ENCODE measurements around the gene RPH3AL. TPM values are rescaled to one million over a fixed set of nuclear protein-coding genes. Genes with fewer than 3 reads are reported as not detected.
"Not testable (repeated sequence)": the region's sequence is repeated elsewhere in the genome, so short reads cannot be mapped to it uniquely, and the experiment has no call there.

The RPH3AL gene
- total and polyA plus RNA-seq, 7 donors = 3.7 to 18.5 (median 9.7) TPM

DNA sequence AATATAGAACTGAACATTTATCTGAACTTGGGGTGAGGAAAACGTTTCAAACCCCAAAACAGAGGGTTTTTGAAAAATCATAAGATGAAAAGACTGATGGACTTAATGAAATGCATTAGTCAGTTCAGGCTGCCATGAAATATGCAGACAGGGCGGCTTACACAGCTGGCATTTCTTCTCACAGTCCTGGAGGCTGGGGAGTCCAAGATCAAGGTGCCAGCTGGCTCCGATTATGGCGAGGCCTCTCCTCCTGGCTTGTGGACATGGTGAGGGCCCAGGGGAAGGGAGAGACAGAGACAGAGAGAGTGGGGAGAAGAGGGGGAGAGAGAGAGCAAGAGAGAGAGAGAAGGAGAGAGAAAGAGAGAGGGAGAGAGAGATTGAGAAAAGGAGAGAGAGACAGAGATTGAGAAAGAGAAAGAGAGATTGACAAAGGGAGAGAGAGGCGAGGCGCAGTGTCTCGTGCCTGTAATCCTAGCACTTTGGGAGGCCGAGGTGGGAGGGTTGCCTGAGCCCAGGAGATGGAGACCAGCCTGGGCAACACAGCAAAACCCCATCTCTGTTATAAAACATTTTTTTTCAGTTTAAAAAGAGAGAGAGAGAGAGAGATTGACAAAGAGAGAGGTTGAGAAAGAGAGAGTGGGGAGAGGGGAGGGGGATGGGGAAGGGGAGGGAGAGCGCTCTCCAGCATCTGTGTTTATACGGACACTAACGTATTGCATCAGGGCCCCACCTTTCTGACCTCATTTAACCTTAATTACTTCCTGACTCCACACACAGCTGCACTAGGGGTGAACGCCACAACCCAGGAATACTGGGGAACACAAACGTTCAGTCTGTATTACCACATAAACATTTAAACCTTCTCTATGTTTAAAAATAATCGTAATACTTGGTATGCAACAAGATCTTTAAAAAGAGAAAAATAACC, 24.6 kb upstream of the RPH3AL start:
- Histone ChIP-seq H3K4me3 (no peak overlapping the region), H3K36me3 (ENCODE audit: insufficient read depth in 1 of 2, low read depth in 1 of 2) (no peaks in the 10 kb centered on the region), H3K4me1 (no peaks in the 10 kb centered on the region), H3K27me3 (ENCODE audit: insufficient read depth in 3 of 3, low read length in 2 of 3) (peaks cover 0 to 16% (median 2%) of the 10 kb centered on the region in 3 donors), H3K27ac (no peak overlapping the region), H3K9me3 (no peaks in the 10 kb centered on the region)
- ATAC-seq (peak in 3 of 4 donors; percentile 66 to 80 (median 71)), DNase-seq (peak; percentile 72 to 88)
- intact Hi-C loops (cut with DNase I) = no loop called here
- TF ChIP-seq, protein P1, sequence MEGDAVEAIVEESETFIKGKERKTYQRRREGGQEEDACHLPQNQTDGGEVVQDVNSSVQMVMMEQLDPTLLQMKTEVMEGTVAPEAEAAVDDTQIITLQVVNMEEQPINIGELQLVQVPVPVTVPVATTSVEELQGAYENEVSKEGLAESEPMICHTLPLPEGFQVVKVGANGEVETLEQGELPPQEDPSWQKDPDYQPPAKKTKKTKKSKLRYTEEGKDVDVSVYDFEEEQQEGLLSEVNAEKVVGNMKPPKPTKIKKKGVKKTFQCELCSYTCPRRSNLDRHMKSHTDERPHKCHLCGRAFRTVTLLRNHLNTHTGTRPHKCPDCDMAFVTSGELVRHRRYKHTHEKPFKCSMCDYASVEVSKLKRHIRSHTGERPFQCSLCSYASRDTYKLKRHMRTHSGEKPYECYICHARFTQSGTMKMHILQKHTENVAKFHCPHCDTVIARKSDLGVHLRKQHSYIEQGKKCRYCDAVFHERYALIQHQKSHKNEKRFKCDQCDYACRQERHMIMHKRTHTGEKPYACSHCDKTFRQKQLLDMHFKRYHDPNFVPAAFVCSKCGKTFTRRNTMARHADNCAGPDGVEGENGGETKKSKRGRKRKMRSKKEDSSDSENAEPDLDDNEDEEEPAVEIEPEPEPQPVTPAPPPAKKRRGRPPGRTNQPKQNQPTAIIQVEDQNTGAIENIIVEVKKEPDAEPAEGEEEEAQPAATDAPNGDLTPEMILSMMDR (IDR thresholded peaks at IDR 0.05) = no peak
- 41 to 51% (median 44%) methylated on average over 14 of the region's 14 CpGs for WGBS, 3 donors

DNA sequence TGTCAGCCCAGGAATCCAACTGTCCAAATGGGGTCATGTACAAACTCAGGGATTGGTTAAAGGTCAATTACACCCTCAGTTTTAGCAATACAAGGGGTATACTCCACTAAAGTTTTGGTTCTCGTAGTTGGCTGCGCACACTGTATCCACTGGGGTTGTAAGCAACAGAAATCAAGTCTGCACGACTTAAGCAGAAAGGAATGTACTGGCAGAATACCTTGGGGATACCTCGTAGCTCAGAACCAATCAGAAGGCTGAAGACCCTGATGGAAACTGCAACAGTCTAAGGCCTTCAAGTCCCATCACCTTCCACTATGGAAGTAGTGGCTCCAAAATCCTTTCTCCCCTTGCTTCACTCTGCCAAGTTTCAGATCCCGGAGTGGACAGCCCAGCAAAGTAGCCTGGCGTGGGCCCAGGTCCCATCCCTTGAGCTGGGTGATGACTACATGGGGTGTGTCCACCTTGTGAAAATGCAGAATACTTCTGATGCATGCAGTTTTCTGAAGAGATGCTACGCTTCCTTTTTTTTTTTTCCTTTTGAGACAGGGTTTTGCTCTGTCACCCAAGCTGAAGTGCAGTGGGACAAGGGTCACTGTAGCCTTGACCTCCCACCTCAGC, 21.1 kb upstream of the RPH3AL start:
- peak in 2 of 4 donors; percentile 21 to 39 for ATAC-seq
- TF ChIP-seq, protein P1 (IDR thresholded peaks at IDR 0.05) = no peak
- Histone ChIP-seq H3K36me3 (ENCODE audit: insufficient read depth in 1 of 2, low read depth in 1 of 2) (no peaks in the 10 kb centered on the region), H3K4me1 (no peaks in the 10 kb centered on the region), H3K9me3 (no peaks in the 10 kb centered on the region), H3K27me3 (ENCODE audit: insufficient read depth in 3 of 3, low read length in 2 of 3) (peaks cover 0 to 4% (median 0%) of the 10 kb centered on the region in 3 donors), H3K4me3 (no peak overlapping the region), H3K27ac (no peak overlapping the region)
- WGBS, 3 donors = 62 to 72% (median 69%) methylated on average over 7 of the region's 7 CpGs
- intact Hi-C loops (cut with DNase I) = no loop called here
- DNase-seq = peak; percentile 73 to 77

DNA sequence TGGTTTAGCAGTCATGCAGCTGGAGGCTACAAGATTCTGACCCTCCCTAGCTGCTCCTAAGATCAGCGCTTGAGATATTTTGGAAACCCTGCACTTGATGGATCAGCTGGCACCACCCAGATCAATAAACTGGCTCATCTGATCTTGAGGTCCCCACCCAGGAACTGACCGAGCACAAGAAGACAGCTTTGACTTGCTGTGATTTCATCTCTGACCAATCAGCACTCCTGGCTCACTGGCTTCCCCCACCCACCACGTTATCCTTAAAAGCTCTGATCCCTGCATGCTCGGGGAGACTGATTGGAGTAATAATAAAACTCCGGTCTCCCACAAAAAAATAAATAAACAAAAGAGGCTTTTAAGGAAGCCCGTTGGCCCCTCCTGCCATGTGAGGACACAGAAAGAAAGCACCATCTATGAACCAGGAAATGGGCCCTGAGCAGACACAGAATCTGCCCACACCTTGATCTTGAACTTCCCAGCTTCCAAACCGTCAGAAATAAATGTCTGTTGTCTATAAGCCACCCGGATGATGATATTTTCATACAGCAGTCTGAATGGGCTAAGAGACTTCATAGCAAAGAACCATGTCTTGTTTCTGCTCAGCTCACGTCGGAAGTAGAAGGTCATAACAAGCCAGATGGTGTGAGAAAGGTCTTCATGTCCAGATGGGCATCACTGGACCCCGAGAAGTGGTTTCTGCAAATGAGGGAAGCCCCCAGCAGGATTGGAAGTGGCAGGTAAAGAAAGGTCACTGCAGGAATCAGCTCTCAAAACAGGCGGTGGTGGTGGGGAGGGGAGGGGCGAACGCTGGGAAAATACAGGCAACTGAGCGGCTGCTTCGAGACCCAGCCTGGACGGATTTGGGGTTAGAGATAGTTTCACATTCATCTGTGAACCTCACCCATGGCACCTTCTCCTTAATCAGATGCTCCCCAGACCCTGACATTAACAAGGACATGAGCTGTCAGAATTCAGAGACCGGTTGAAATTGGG, 19.8 kb upstream of the RPH3AL start:
- no peaks in the 10 kb centered on the region for H3K36me3 ChIP-seq (ENCODE audit: insufficient read depth in 1 of 2, low read depth in 1 of 2)
- H3K9me3 ChIP-seq = no peaks in the 10 kb centered on the region
- no peak overlapping the region for H3K27ac ChIP-seq
- DNase-seq (no peak), ATAC-seq (no peak)
- WGBS, 3 donors = 74 to 77% (median 75%) methylated on average over 18 of the region's 18 CpGs
- TF ChIP-seq, protein P1 (IDR thresholded peaks at IDR 0.05) = no peak
- no peak overlapping the region for H3K4me3 ChIP-seq
- H3K4me1 ChIP-seq = no peaks in the 10 kb centered on the region
- H3K27me3 ChIP-seq (ENCODE audit: insufficient read depth in 3 of 3, low read length in 2 of 3) = peaks cover 0 to 4% (median 0%) of the 10 kb centered on the region in 3 donors
- intact Hi-C loops (cut with DNase I) = no loop called here

- Histone ChIP-seq H3K4me3 (no peak overlapping the region), H3K4me1 (no peaks in the 10 kb centered on the region), H3K9me3 (no peaks in the 10 kb centered on the region), H3K27ac (no peak overlapping the region), H3K36me3 (ENCODE audit: insufficient read depth in 1 of 2, low read depth in 1 of 2) (no peaks in the 10 kb centered on the region), H3K27me3 (ENCODE audit: insufficient read depth in 3 of 3, low read length in 2 of 3) (peaks cover 0 to 4% (median 0%) of the 10 kb centered on the region in 3 donors)
- intact Hi-C loops (cut with DNase I) = no loop called here
- DNase-seq = no peak
- ATAC-seq = no peak
- TF ChIP-seq, protein P1 (IDR thresholded peaks at IDR 0.05) = no peak
- WGBS, 3 donors = 76 to 88% (median 84%) methylated on average over 13 of the region's 13 CpGs
Observed at GRCh38 chr17:371583-371982, 19.0 kb upstream of the RPH3AL start.

DNA sequence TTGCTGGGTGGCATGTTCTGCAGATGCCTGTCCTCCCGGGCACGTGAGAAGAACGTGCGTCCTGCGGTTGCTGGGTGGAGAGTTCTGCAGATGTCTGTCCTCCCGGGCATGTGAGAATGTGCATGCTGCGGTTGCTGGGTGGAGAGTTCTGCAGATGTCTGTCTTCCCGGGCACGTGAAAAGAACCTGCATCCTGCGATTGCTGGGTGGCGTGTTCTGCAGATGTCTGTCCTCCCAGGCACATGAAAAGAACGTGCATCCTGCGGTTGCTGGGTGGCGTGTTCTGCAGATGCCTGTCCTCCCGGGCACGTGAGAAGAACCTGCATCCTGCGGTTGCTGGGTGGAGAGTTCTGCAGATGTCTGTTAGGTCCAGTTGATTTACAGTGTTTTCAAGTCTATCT, 15.0 kb upstream of the RPH3AL start:
- H3K27me3 ChIP-seq (ENCODE audit: insufficient read depth in 3 of 3, low read length in 2 of 3); H3K4me1 ChIP-seq; ATAC-seq; H3K9me3 ChIP-seq; H3K36me3 ChIP-seq (ENCODE audit: insufficient read depth in 1 of 2, low read depth in 1 of 2); intact Hi-C loops (cut with DNase I); H3K27ac ChIP-seq; H3K4me3 ChIP-seq; DNase-seq: not testable (repeated sequence)
- WGBS, 3 donors = 93 to 97% (median 94%) methylated on average over 17 of the region's 17 CpGs

DNA sequence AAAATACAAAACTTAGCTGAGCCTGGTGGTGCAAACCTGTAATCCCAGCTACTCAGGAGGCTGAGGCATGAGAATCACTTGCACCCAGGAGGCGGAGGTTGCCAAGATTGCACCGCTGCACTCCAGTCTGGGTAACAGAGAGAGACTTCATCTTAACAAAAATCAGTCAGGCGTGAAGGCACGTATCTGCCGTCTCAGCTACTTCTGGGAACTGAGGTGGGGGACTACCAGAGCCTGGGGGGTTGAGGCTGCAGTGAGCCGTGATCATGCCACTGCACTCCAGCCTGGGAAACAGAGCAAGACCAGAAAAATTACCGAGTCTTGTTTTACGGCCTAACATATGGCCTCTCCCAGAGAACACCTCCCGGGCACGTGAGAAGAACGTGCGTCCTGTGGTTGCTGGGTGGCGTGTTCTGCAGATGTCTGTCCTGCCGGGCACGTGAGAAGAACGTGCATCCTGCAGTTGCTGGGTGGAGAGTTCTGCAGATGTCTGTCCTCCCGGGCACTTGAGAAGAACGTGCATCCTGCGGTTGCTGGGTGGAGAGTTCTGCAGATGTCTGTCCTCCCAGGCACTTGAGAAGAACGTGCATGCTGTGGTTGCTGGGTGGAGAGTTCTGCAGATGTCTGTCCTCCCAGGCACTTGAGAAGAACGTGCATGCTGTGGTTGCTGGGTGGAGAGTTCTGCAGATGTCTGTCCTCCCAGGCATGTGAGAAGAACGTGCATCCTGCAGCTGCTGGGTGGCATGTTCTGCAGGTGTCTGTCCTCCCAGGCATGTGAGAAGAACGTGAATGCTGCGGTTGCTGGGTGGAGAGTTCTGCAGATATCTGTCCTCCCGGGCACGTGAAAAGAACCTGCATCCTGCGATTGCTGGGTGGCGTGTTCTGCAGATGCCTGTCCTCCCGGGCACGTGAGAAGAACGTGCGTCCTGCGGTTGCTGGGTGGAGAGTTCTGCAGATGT, 14.3 kb upstream of the RPH3AL start:
- WGBS, 3 donors = 62 to 72% (median 67%) methylated on average over 33 of the region's 33 CpGs
- ATAC-seq = not testable (repeated sequence)

More for the DNA sequence above, 14.3 kb upstream of the RPH3AL start:
- DNase-seq; H3K36me3 ChIP-seq (ENCODE audit: insufficient read depth in 1 of 2, low read depth in 1 of 2); H3K27me3 ChIP-seq (ENCODE audit: insufficient read depth in 3 of 3, low read length in 2 of 3); H3K27ac ChIP-seq; H3K4me3 ChIP-seq; H3K4me1 ChIP-seq; H3K9me3 ChIP-seq; intact Hi-C loops (cut with DNase I): not testable (repeated sequence)

All from psoas muscle (tissue), 8 donors.